Measurements from ENCODE around the gene RBM28.

Gene RBM28, protein sequence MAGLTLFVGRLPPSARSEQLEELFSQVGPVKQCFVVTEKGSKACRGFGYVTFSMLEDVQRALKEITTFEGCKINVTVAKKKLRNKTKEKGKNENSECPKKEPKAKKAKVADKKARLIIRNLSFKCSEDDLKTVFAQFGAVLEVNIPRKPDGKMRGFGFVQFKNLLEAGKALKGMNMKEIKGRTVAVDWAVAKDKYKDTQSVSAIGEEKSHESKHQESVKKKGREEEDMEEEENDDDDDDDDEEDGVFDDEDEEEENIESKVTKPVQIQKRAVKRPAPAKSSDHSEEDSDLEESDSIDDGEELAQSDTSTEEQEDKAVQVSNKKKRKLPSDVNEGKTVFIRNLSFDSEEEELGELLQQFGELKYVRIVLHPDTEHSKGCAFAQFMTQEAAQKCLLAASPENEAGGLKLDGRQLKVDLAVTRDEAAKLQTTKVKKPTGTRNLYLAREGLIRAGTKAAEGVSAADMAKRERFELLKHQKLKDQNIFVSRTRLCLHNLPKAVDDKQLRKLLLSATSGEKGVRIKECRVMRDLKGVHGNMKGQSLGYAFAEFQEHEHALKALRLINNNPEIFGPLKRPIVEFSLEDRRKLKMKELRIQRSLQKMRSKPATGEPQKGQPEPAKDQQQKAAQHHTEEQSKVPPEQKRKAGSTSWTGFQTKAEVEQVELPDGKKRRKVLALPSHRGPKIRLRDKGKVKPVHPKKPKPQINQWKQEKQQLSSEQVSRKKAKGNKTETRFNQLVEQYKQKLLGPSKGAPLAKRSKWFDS

GRCh38 chr7:128343554-128344430, at the start of gene RBM28:
Gene RBM28, minus strand, starts transcription at chr7:128343908. Its CDS starts 115 bp downstream, at chr7:128343793.
- peak; percentile 62 for DNase-seq

DNA sequence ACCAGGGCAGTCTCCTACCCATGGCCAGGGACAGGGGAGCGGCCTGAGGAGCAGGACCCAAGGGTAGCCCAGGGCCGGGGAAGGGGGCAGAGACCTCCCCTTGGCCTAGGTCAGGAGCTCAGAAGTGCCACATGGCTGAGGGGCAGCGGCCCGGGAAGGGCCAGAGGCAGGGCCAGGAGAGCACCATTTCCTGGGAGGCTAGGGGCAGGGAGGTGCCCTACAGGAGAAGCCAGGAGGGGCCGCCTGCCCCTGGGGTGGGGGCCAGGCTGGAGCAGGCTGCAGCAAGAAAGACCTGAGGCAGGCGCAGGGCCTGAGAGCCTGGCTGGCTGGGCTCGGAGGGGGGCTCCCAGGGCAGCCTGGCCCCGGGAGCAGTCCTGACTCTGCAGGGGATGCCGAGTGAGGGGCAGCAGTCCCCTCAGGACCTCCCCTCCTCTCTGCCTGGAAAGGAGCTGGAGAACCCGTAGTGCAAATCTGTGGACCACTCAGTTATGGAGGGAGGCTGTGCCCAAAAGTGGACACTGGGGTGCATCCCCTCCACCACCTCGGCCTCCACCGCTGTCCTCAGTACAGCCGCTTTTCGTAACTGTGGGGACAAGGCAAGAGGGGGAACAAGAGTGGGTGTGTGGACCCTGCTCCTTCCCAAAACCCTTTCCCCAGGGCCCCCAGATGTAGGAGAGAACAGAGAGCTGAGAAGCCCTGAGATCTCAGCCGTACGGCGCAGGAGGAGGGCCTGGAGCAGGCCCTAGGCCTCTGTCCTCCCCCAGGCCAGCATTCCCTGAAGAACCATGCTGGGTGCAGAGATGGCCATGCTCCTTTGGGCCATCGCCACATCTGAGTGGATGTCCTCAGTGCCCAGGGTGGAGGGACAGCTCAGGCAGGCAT, 49.0 kb upstream of the RBM28 start:
- DNase-seq, result no peak

GRCh38 chr7:128391805-128392204, 48.1 kb upstream of the RBM28 start:
- no peak for DNase-seq

GRCh38 chr7:128390871-128391565, 47.3 kb upstream of the RBM28 start:
- no peak for DNase-seq

- DNase-seq, result no peak
Measured at GRCh38 chr7:128389618-128390329, 46.1 kb upstream of the RBM28 start.

DNA sequence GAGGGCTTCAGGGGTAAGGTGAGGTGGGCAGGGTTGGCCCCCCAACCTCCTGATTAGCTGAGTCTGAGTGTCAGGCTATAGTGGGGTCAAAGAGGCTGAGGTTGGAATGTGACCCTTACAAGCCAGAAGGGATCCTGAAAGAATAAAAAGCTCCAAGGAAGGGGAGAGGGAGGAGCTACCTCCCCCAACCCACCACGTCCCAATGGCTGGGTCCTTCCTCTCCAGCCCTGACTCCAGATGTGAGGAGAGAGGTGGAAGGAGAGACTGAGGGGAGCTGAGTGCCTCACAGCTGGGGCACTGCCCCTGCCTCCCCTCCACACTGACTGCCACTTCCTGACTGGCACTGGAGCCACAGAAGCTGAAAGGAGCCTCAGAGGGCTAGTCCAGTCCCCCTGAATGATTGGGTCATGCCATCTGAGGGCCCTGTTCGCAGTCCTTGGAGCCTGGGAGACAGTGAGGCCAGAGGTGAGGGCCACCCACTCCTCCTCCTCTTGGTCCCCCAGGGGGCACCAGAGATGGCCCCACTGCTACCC, 45.4 kb upstream of the RBM28 start:
- no peak for DNase-seq

DNA sequence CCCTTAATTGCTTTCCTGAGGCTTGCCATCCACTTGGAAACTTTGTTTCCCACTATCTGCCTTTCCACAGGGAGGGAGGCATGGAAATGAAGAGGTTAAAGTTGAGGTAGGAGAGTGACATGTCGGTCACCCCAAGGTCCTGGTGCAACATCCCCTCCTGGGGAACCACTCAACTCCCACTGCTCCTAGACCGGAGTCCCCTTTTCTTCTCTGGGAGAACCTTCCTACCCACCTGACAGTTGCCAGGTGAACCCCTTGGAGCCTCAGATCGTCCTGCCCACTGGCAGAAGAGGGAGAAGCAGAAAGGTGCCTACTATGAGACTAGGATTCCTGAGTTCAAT, 44.4 kb upstream of the RBM28 start:
- no peak for DNase-seq

GRCh38 chr7:128387216-128388144, 43.8 kb upstream of the RBM28 start:
- no peak for DNase-seq

GRCh38 chr7:128385988-128386925, 42.5 kb upstream of the RBM28 start:
- DNase-seq, result no peak

- DNase-seq, result no peak
Measured at GRCh38 chr7:128384726-128385125, 41.0 kb upstream of the RBM28 start.

- no peak for DNase-seq
Measured at GRCh38 chr7:128383776-128384175, 40.1 kb upstream of the RBM28 start.

DNA sequence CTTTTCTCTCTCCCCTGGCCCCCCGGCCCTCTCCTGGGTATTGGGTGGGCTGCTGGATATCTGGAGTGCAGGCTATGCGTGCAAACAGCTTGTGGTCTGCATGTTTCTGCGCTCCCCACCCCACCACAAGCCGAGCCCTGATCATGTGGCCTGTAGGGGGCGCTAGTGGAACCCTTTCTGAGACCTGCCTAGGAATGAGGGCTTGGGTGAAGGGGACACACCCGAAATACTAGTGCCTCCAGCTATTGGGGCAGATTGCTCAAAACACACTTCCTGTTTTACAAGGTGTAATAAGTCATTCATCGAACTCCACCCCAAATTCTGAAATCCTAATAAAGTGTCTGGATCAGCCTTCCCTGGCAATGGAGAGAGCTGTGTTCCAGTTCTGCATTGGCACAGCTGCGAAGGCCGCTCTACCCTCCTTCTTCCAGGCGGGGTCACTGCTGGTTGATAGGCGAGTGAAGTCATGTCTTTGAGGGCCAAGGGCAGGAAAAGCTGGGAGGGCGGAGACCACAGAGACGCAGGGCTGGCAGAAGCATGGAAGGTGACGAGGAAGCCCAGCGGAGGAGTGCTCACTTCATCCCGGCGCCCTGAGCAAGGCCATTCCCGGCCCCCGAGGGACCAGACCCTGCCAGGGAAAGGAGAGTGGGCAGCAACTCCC, 37.6 kb upstream of the RBM28 start:
- DNase-seq, result no peak

DNA sequence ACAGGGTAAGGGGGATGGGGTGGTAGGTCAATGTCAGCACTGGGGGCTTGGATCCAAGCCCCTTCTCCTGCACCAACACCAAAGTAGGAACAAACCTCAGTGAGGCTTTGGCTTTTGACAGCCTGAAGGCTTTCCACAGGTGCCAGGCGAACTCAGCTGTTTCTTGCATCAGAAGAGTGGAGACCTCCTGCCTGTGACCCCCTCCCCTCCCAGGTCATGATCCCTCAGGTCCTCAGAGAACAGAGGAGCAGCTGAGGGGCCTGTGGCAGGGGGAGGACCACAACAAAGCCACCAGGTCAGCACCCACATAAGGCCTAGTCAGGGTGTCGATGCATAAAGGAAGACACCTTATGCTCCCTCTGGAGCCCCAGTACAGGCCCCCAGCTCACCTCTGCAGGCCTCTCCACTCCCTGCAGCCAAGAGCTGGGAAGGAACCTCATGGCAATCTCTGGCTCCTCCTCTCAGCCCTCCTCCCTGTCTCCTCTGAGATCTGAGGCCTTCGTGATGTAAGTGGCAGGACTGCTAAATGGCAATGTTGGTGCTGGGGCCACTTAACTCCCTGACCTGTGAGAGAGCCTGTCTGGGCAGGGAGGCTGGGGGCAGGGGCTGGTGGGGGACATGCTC, 36.9 kb upstream of the RBM28 start:
- DNase-seq, result no peak

- no peak for DNase-seq
Measured at GRCh38 chr7:128379900-128380479, 36.3 kb upstream of the RBM28 start.

- DNase-seq, result no peak
Measured at GRCh38 chr7:128378637-128379036, 34.9 kb upstream of the RBM28 start.

DNA sequence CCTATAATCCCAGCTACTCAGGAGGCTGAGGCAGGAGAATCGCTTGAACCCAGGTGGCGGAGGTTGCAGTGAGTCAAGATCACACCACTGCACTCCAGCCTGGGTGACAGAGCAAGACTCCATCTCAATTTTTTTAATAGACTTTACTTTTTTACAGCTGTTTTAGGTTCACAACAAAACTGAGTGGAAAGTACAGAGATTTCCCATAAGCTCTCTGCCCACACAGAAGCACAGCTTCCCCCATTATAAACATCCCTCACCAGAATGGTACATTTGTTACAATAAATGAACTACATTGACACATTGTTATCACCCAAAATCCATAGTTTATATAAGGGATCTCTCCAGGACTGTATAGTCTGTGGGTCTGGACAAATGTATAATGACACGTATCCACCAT, 32.4 kb upstream of the RBM28 start:
- DNase-seq, result no peak

DNA sequence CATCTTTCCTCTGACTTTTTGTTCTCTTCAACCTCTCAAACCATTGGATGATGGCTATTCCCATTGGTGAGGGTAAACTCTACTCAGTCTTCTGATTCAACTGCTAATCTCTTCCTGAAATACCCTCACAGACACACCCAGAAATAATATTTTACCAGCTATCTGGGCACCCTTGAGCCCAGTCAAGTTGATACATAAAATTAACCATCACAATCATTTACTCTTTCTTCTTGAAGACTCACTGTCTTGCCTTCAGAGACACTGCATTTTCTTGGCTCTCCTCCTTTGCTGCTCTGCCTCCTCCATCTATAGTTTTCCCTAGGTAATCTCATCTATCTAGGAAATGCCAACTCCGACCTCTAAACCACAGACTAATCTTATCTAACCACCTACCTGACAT, 30.3 kb upstream of the RBM28 start:
- no peak for DNase-seq
